Activated naive CD4-positive, alpha-beta T cell treated with anti-CD3 and anti-CD28 coated beads for 36 hours (primary cell): ENCODE data around the gene NACC2. TPM values are rescaled to one million over a fixed set of nuclear protein-coding genes. Genes with fewer than 3 reads are reported as not detected.
"Not testable (repeated sequence)": the region's sequence is repeated elsewhere in the genome, so short reads cannot be mapped to it uniquely, and the experiment has no call there.

ENCODE experiments used
- CTCF ChIA-PET: fragments of 350-600 bp; sonication (Branson Sonifier 250); formaldehyde crosslinking; loops from one replicate; lab custom pipeline; 2021; ENCODE audit warnings: antibody characterized with exemption; lab: Charles Lee
- DNase-seq: peaks from one replicate; pipeline ENCODE4 v3.0.0-alpha.2; 2020
- H3K27ac Mint-ChIP-seq: one replicate; pipeline ENCODE4 v1.8.0; 2021; ENCODE audit warnings: mild to moderate bottlenecking, mixed read lengths
- H3K27me3 Mint-ChIP-seq: one replicate; pipeline ENCODE4 v1.8.0; 2021; ENCODE audit warnings: low read depth, mixed read lengths
- H3K36me3 Mint-ChIP-seq: one replicate; pipeline ENCODE4 v1.8.0; 2021; ENCODE audit warnings: low read depth, mixed read lengths
- H3K4me1 Mint-ChIP-seq: one replicate; pipeline ENCODE4 v1.8.0; 2021; ENCODE audit warnings: low read depth, mixed read lengths
- H3K4me3 Mint-ChIP-seq: one replicate; pipeline ENCODE4 v1.8.0; 2021; ENCODE audit warnings: mild to moderate bottlenecking, moderate library complexity, mixed read lengths
- H3K9me3 Mint-ChIP-seq: one replicate; pipeline ENCODE4 v1.8.0; 2021; ENCODE audit warnings: mixed read lengths
- intact Hi-C: fragments of 100-400 bp; cut with micrococcal nuclease; formaldehyde crosslinking; loops from one replicate; pipeline ENCODE4 v1.15.1; 2023
- total RNA-seq, 2 experiments: library from RNA; stranded (reverse); gene quantifications; one replicate each; pipeline ENCODE4 v1.2.3, GENCODE V29; 2021

Gene NACC2
- total RNA-seq, 2 experiments from 2014 or later, result 3.4 to 3.5 TPM

- CTCF ChIA-PET, result interaction anchor here (0.6 kb wide), 1 partner anchor 15 kb away, joined by 3 read pairs; no protein-coding TSS in a partner anchor
- no peak overlapping the region for H3K4me3 Mint-ChIP-seq
- no peaks in the 10 kb centered on the region for H3K27me3 Mint-ChIP-seq
- no peak overlapping the region for H3K27ac Mint-ChIP-seq
- H3K9me3 Mint-ChIP-seq, result no peaks in the 10 kb centered on the region
- intact Hi-C loops, result no loop called here
- H3K4me1 Mint-ChIP-seq, result peaks cover 9% of the 10 kb centered on the region
- no peaks in the 10 kb centered on the region for H3K36me3 Mint-ChIP-seq
- no peak for DNase-seq
These were observed 120.9 kb downstream of the NACC2 start for GRCh38 chr9:135974220-135974573.

- peaks cover 3% of the 10 kb centered on the region for H3K4me1 Mint-ChIP-seq
- H3K27ac Mint-ChIP-seq, result no peak overlapping the region
- no peak for DNase-seq
- H3K4me3 Mint-ChIP-seq, result no peak overlapping the region
- CTCF ChIA-PET, result interaction anchor here (0.6 to 1.3 kb wide), 2 partner anchors 14 to 149 kb away, joined by 3 to 5 read pairs; no protein-coding TSS in a partner anchor
- H3K27me3 Mint-ChIP-seq, result no peaks in the 10 kb centered on the region
- intact Hi-C loops, result no loop called here
- no peaks in the 10 kb centered on the region for H3K36me3 Mint-ChIP-seq
- no peaks in the 10 kb centered on the region for H3K9me3 Mint-ChIP-seq
These were observed 121.5 kb downstream of the NACC2 start for GRCh38 chr9:135973277-135974219.

- DNase-seq, result peak; percentile 58
- Mint-ChIP-seq H3K27ac (no peak overlapping the region), H3K4me1 (peaks cover 9% of the 10 kb centered on the region), H3K27me3 (no peaks in the 10 kb centered on the region), H3K9me3 (no peaks in the 10 kb centered on the region), H3K4me3 (no peak overlapping the region), H3K36me3 (no peaks in the 10 kb centered on the region)
- CTCF ChIA-PET, result interaction anchor here (6.8 kb wide), 1 partner anchor 150 kb away, joined by 69 read pairs; no protein-coding TSS in a partner anchor
- intact Hi-C loops, result no loop called here
These were observed 123.2 kb downstream of the NACC2 start for GRCh38 chr9:135971892-135972291.

GRCh38 chr9:135971111-135971766 is 123.8 kb downstream of the NACC2 start:
- Mint-ChIP-seq H3K27me3 (no peaks in the 10 kb centered on the region), H3K9me3 (no peaks in the 10 kb centered on the region), H3K4me1 (peaks cover 9% of the 10 kb centered on the region), H3K27ac (no peak overlapping the region), H3K4me3 (no peak overlapping the region), H3K36me3 (no peaks in the 10 kb centered on the region)
- no peak for DNase-seq
- CTCF ChIA-PET, result interaction anchor here (6.8 kb wide), 1 partner anchor 151 kb away, joined by 69 read pairs; no protein-coding TSS in a partner anchor
- intact Hi-C loops, result no loop called here

GRCh38 chr9:135970128-135970815 is 124.8 kb downstream of the NACC2 start:
- no peak overlapping the region for H3K4me3 Mint-ChIP-seq
- no peaks in the 10 kb centered on the region for H3K9me3 Mint-ChIP-seq
- intact Hi-C loops, result no loop called here
- CTCF ChIA-PET, result interaction anchor here (1.6 to 6.8 kb wide), 2 partner anchors 152 to 168 kb away, joined by 3 to 69 read pairs; no protein-coding TSS in a partner anchor
- H3K27me3 Mint-ChIP-seq, result no peaks in the 10 kb centered on the region
- H3K36me3 Mint-ChIP-seq, result no peaks in the 10 kb centered on the region
- H3K27ac Mint-ChIP-seq, result no peak overlapping the region
- DNase-seq, result no peak
- peaks cover 9% of the 10 kb centered on the region for H3K4me1 Mint-ChIP-seq

- no peak overlapping the region for H3K4me3 Mint-ChIP-seq
- DNase-seq, result no peak
- intact Hi-C loops, result loop anchor here (10.0 kb wide), 3 partner anchors 174 to 364 kb away; partner anchors contain the start of gene QSOX2
- H3K9me3 Mint-ChIP-seq, result no peaks in the 10 kb centered on the region
- no peaks in the 10 kb centered on the region for H3K27me3 Mint-ChIP-seq
- peaks cover 9% of the 10 kb centered on the region for H3K4me1 Mint-ChIP-seq
- no peaks in the 10 kb centered on the region for H3K36me3 Mint-ChIP-seq
- H3K27ac Mint-ChIP-seq, result no peak overlapping the region
- CTCF ChIA-PET, result interaction anchor here (0.6 to 6.8 kb wide), 3 partner anchors 102 to 169 kb away, joined by 3 to 69 read pairs (median 3); no protein-coding TSS in a partner anchor
These were observed 125.9 kb downstream of the NACC2 start for GRCh38 chr9:135969064-135969683.

- H3K9me3 Mint-ChIP-seq, result no peaks in the 10 kb centered on the region
- CTCF ChIA-PET, result interaction anchor here (0.6 to 6.8 kb wide), 4 partner anchors 28 to 170 kb away, joined by 3 to 69 read pairs (median 4); no protein-coding TSS in a partner anchor
- intact Hi-C loops, result loop anchor here (10.0 kb wide), 3 partner anchors 174 to 364 kb away; partner anchors contain the start of gene QSOX2
- H3K36me3 Mint-ChIP-seq, result no peaks in the 10 kb centered on the region
- H3K27me3 Mint-ChIP-seq, result no peaks in the 10 kb centered on the region
- H3K4me3 Mint-ChIP-seq, result no peak overlapping the region
- DNase-seq, result no peak
- no peak overlapping the region for H3K27ac Mint-ChIP-seq
- H3K4me1 Mint-ChIP-seq, result peaks cover 6% of the 10 kb centered on the region
These were observed 126.5 kb downstream of the NACC2 start for GRCh38 chr9:135968601-135969000.

- H3K4me3 Mint-ChIP-seq, result no peak overlapping the region
- no peak overlapping the region for H3K27ac Mint-ChIP-seq
- intact Hi-C loops, result loop anchor here (10.0 kb wide), 3 partner anchors 173 to 363 kb away; partner anchors contain the start of gene QSOX2
- H3K36me3 Mint-ChIP-seq, result no peaks in the 10 kb centered on the region
- H3K9me3 Mint-ChIP-seq, result no peaks in the 10 kb centered on the region
- DNase-seq, result no peak
- peaks cover 6% of the 10 kb centered on the region for H3K4me1 Mint-ChIP-seq
- no peaks in the 10 kb centered on the region for H3K27me3 Mint-ChIP-seq
- CTCF ChIA-PET, result interaction anchor here (0.6 to 6.8 kb wide), 6 partner anchors 28 to 314 kb away, joined by 3 to 69 read pairs (median 4); no protein-coding TSS in a partner anchor
These were observed 127.0 kb downstream of the NACC2 start for GRCh38 chr9:135968083-135968476.

- peaks cover 16% of the 10 kb centered on the region for H3K4me1 Mint-ChIP-seq
- not testable (repeated sequence) for H3K9me3 Mint-ChIP-seq, H3K27ac Mint-ChIP-seq, DNase-seq, H3K27me3 Mint-ChIP-seq, H3K36me3 Mint-ChIP-seq, H3K4me3 Mint-ChIP-seq
- intact Hi-C loops, result loop anchor here (1.0 to 10.0 kb wide), 4 partner anchors 156 to 362 kb away; partner anchors contain the start of gene QSOX2
- CTCF ChIA-PET, result interaction anchor here (0.6 to 6.8 kb wide), 11 partner anchors 12 to 315 kb away, joined by 3 to 69 read pairs (median 3); no protein-coding TSS in a partner anchor
These were observed 128.2 kb downstream of the NACC2 start for GRCh38 chr9:135966916-135967260.

GRCh38 chr9:135965124-135965756 is 129.8 kb downstream of the NACC2 start:
- no peaks in the 10 kb centered on the region for H3K36me3 Mint-ChIP-seq
- H3K27ac Mint-ChIP-seq, result no peak overlapping the region
- no peak for DNase-seq
- no peak overlapping the region for H3K4me3 Mint-ChIP-seq
- intact Hi-C loops, result loop anchor here (10.0 kb wide), 3 partner anchors 170 to 360 kb away; partner anchors contain the start of gene QSOX2
- CTCF ChIA-PET, result interaction anchor here (1.4 to 6.8 kb wide), 2 partner anchors 124 to 157 kb away, joined by 3 to 69 read pairs; no protein-coding TSS in a partner anchor
- H3K9me3 Mint-ChIP-seq, result no peaks in the 10 kb centered on the region
- peaks cover 21% of the 10 kb centered on the region for H3K4me1 Mint-ChIP-seq
- no peaks in the 10 kb centered on the region for H3K27me3 Mint-ChIP-seq

GRCh38 chr9:135963938-135964337 is 131.2 kb downstream of the NACC2 start:
- CTCF ChIA-PET, result interaction anchor here (1.4 kb wide), 1 partner anchor 159 kb away, joined by 4 read pairs; no protein-coding TSS in a partner anchor
- no peak for DNase-seq
- Mint-ChIP-seq H3K9me3 (no peaks in the 10 kb centered on the region), H3K27me3 (no peaks in the 10 kb centered on the region), H3K36me3 (no peaks in the 10 kb centered on the region), H3K4me3 (no peak overlapping the region), H3K27ac (no peak overlapping the region), H3K4me1 (peaks cover 31% of the 10 kb centered on the region)
- intact Hi-C loops, result loop anchor here (10.0 kb wide), 3 partner anchors 169 to 359 kb away; partner anchors contain the start of gene QSOX2
